Breast epithelium (tissue), 3 donors: ENCODE measurements around the gene NYNRIN.

Experiments used
- POLR2A ChIP-seq: fragments of 450-650 bp; IDR thresholded peaks from one replicate; pipeline ENCODE4 v1.6.1; 2016; ENCODE audit warnings: antibody characterized with exemption, mild to moderate bottlenecking, moderate library complexity
- POLR2AphosphoS5 ChIP-seq, 3 donors: sonication (generic); formaldehyde crosslinking; IDR thresholded peaks; one replicate each; pipeline ENCODE4 v1.6.1; 2017; ENCODE audit warnings: antibody characterized with exemption in 3 of 3
- TF ChIP-seq, protein P1 (sequence below), 3 donors: fragments of 450-650 bp; IDR thresholded peaks; one replicate each; pipeline ENCODE4 v1.5.1; 2016 to 2017; ENCODE audit warnings: antibody characterized with exemption in 3 of 3, mild to moderate bottlenecking in 3 of 3, moderate library complexity in 3 of 3

DNA sequence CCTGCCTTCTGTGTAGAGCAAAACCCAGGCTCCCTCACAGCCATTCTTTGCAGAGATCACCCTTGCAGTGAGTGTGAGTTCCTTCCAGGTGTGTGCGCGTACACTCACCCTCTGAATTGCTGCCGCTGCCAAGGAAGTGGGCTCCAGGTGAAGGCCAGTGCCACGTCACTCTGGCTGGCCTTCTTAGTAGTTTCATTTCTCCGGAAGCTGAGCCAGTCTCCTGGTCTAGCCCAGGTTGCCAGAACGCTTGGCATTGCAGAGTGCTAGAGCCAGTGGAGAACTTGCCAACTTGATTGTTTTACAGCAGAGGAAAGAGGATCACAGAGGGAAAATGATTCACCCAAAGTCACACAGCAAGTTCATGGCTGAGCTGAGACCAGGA, 19.7 kb downstream of the NYNRIN start:
- TF ChIP-seq POLR2A (no peak), POLR2AphosphoS5 (IDR thresholded peaks at IDR 0.05) (no peak)
- TF ChIP-seq, protein P1, sequence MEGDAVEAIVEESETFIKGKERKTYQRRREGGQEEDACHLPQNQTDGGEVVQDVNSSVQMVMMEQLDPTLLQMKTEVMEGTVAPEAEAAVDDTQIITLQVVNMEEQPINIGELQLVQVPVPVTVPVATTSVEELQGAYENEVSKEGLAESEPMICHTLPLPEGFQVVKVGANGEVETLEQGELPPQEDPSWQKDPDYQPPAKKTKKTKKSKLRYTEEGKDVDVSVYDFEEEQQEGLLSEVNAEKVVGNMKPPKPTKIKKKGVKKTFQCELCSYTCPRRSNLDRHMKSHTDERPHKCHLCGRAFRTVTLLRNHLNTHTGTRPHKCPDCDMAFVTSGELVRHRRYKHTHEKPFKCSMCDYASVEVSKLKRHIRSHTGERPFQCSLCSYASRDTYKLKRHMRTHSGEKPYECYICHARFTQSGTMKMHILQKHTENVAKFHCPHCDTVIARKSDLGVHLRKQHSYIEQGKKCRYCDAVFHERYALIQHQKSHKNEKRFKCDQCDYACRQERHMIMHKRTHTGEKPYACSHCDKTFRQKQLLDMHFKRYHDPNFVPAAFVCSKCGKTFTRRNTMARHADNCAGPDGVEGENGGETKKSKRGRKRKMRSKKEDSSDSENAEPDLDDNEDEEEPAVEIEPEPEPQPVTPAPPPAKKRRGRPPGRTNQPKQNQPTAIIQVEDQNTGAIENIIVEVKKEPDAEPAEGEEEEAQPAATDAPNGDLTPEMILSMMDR (IDR thresholded peaks at IDR 0.05), result no peak
